HG02981 (cell line): ENCODE results near the gene CDH13.

ENCODE experiments used
- ATAC-seq: cut with Tn5 transposase; IDR thresholded peaks from one replicate; pipeline ENCODE4 v1.9.1; 2021; ENCODE audit warnings: mild to moderate bottlenecking, moderate library complexity; ENCODE audit not compliant: unreplicated experiment

Gene CDH13

GRCh38 chr16:82832821-82833220, 206.1 kb downstream of the CDH13 start:
- no peak for ATAC-seq

GRCh38 chr16:82833378-82833993, 206.7 kb downstream of the CDH13 start:
- ATAC-seq = no peak

GRCh38 chr16:82834151-82834815, 207.5 kb downstream of the CDH13 start:
- ATAC-seq = no peak

- ATAC-seq = no peak
Observed at GRCh38 chr16:82835487-82836155, 208.9 kb downstream of the CDH13 start.

- ATAC-seq = no peak
Observed at GRCh38 chr16:82841108-82841507, 214.3 kb downstream of the CDH13 start.

- no peak for ATAC-seq
Observed at GRCh38 chr16:82843606-82844271, 217.0 kb downstream of the CDH13 start.

- no peak for ATAC-seq
Observed at GRCh38 chr16:82845116-82845515, 218.3 kb downstream of the CDH13 start.

- no peak for ATAC-seq
Observed at GRCh38 chr16:82846806-82847205, 220.0 kb downstream of the CDH13 start.

- ATAC-seq = no peak
Observed at GRCh38 chr16:82848013-82848412, 221.2 kb downstream of the CDH13 start.

GRCh38 chr16:82852388-82853008, 225.7 kb downstream of the CDH13 start:
- no peak for ATAC-seq

- ATAC-seq = no peak
Observed at GRCh38 chr16:82855471-82855870, 228.7 kb downstream of the CDH13 start.

- no peak for ATAC-seq
Observed at GRCh38 chr16:82857693-82858365, 231.1 kb downstream of the CDH13 start.

GRCh38 chr16:82859662-82860061, 232.9 kb downstream of the CDH13 start:
- no peak for ATAC-seq

- no peak for ATAC-seq
Observed at GRCh38 chr16:82860071-82860470, 233.3 kb downstream of the CDH13 start.

GRCh38 chr16:82862057-82862456, 235.3 kb downstream of the CDH13 start:
- no peak for ATAC-seq

- ATAC-seq = no peak
Observed at GRCh38 chr16:82864332-82865040, 237.7 kb downstream of the CDH13 start.

GRCh38 chr16:82865412-82865811, 238.6 kb downstream of the CDH13 start:
- ATAC-seq = no peak

GRCh38 chr16:82867485-82867884, 240.7 kb downstream of the CDH13 start:
- no peak for ATAC-seq

GRCh38 chr16:82874271-82874670, 247.5 kb downstream of the CDH13 start:
- no peak for ATAC-seq

- no peak for ATAC-seq
Observed at GRCh38 chr16:82874672-82875071, 247.9 kb downstream of the CDH13 start.
